Neural cell (in vitro differentiated cells): Measurements from ENCODE around the gene SH3GL3.

ENCODE experiments used
- CTCF ChIP-seq: fragments of 450-650 bp; IDR thresholded peaks from 2 replicates; pipeline ENCODE4 v1.5.1; 2014; ENCODE audit warnings: antibody characterized with exemption, mild to moderate bottlenecking, moderate library complexity; ENCODE audit not compliant: poor library complexity, severe bottlenecking
- EP300 ChIP-seq: fragments of 450-650 bp; conservative IDR thresholded peaks from 2 replicates; pipeline ENCODE4 v1.6.1; 2014; ENCODE audit warnings: antibody characterized with exemption, mild to moderate bottlenecking, moderate library complexity; ENCODE audit not compliant: poor library complexity, severe bottlenecking
- EZH2 ChIP-seq: fragments of 200-600, 300-800 bp; shearing (Covaris generic), sonication (generic); IDR thresholded peaks from 2 replicates; pipeline ENCODE4 v1.6.1; 2014; ENCODE audit warnings: antibody characterized with exemption, low read length, borderline replicate concordance, mild to moderate bottlenecking; ENCODE audit not compliant: insufficient read depth, poor library complexity, severe bottlenecking
- MXI1 ChIP-seq: fragments of 450-650 bp; conservative IDR thresholded peaks from 2 replicates; pipeline ENCODE4 v1.6.1; 2014; ENCODE audit warnings: antibody characterized with exemption, mild to moderate bottlenecking; ENCODE audit not compliant: poor library complexity, severe bottlenecking
- POLR2AphosphoS5 ChIP-seq: IDR thresholded peaks from 2 replicates; pipeline ENCODE4 v1.6.1; 2012
- RAD21 ChIP-seq: fragments of 450-650 bp; conservative IDR thresholded peaks from 2 replicates; pipeline ENCODE4 v1.6.1; 2014; ENCODE audit warnings: antibody characterized with exemption, mild to moderate bottlenecking, moderate library complexity
- REST ChIP-seq: IDR thresholded peaks from 2 replicates; pipeline ENCODE4 v1.6.1; 2012; ENCODE audit warnings: borderline replicate concordance
- TAF1 ChIP-seq: IDR thresholded peaks from 2 replicates; pipeline ENCODE4 v1.6.1; 2012; ENCODE audit warnings: low read depth

GRCh38 chr15:83585601-83586335 lies 138.6 kb downstream of the SH3GL3 start:
- TF ChIP-seq CTCF (no peak), EP300 (no peak), POLR2AphosphoS5 (no peak), EZH2 (no peak), REST (no peak), RAD21 (no peak), MXI1 (no peak), TAF1 (no peak)
